Activated gamma-delta T cell (primary cell): Measurements from ENCODE around the gene PSAT1.

Experiments used
- DNase-seq: peaks from one replicate; lab custom pipeline; 2025; lab: John Stamatoyannopoulos, UW

The PSAT1 gene

DNA sequence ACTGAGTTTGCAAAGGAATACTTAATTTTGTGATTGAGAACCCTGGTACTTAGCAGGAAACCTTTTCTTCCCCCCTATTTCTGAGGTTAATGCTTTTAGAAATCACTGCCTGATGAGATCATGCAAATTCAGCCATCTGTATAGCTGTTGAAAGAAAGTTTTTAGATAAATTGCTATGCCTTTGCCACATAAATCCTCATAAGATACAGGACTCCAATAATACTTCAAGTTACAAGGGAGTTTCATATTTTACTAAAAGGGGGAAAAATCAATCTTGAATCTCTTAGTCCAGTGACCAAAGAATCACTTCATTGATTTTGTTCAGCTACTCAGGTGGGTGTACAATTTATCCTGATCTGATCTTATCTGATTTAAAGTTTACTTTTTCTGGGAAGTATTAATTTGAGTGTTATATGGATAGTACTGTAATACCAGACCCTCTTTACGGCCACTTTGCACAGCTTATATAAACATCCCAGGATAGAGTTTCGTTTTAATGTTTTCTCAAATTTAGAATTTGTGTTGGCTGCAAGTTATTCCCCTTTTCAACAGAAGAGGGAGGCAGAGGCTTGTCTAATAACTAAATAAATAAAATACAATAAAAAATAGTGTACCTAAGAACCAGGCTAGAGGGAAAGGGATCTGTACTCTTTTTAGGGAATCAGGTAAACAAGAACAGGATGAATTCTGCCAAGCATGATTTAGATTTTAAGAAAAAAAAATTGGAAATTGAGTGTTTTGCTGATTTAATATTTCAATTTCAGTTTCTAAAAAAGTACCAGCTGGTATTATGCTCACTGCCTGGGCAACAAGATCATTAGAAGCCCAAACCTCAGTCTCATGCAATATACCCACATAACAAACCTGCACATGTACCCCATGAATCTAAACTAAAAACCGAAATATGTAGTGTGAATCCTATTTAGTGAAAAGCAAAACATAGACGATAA, 69.1 kb downstream of the PSAT1 start:
- no peak for DNase-seq

GRCh38 chr9:78366827-78367226, 69.9 kb downstream of the PSAT1 start:
- DNase-seq, result no peak

GRCh38 chr9:78368236-78368635, 71.3 kb downstream of the PSAT1 start:
- DNase-seq, result no peak

GRCh38 chr9:78369639-78370219, 72.8 kb downstream of the PSAT1 start:
- no peak for DNase-seq

- DNase-seq, result no peak
Measured at GRCh38 chr9:78370991-78371390, 74.1 kb downstream of the PSAT1 start.

DNA sequence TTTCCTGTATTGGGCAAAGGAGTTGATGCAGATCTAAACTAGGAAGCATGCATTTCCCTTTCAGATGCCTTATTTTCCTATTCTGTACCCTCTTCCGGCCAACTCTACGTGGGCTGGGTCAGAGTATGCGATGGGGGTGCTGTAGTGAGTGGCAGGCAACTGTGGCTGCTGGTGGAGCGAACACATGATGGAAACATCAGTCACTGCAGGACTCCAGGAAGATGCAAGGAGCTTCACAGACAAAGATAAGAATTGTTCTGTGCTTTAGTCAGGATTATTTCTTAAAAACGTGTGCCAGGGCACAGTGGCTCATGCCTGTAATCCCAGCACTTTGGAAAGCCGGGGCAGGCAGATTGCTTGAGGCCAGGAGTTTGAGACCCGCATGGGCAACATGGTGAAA, 75.1 kb downstream of the PSAT1 start:
- no peak for DNase-seq
